Esophagus muscularis mucosa (tissue), 4 donors: ENCODE measurements around the gene NBAS. TPM values are rescaled to one million over a fixed set of nuclear protein-coding genes. Genes with fewer than 3 reads are reported as not detected.

ENCODE experiments used
- DNase-seq: peaks from one replicate; pipeline ENCODE4 v3.0.0-alpha.2; 2017; ENCODE audit errors: extremely low spot score
- H3K27ac ChIP-seq, 4 donors: fragments of 200-600 bp; sonication (generic); replicated peaks in 1 of 4; 1 replicate in 3 of 4; 2 replicates in 1 of 4; pipeline ENCODE4 v1.5.1; 2016 to 2019; ENCODE audit warnings: mild to moderate bottlenecking in 1 of 4
- H3K27me3 ChIP-seq, 4 donors: fragments of 200-600 bp; sonication (generic); one replicate each; pipeline versions ENCODE4 v1.5.1 to v1.6.0; 2016 to 2019
- H3K36me3 ChIP-seq, 4 donors: fragments of 200-600 bp; sonication (generic); one replicate each; pipeline ENCODE4 v1.5.1; 2016 to 2019
- H3K4me1 ChIP-seq, 4 donors: fragments of 200-600 bp; sonication (generic); one replicate each; pipeline ENCODE4 v1.5.1; 2016 to 2019
- H3K4me3 ChIP-seq, 4 donors: fragments of 200-600 bp; sonication (generic); 1 replicate in 2 of 4; 2 replicates in 2 of 4; pipeline ENCODE4 v1.5.1; 2016 to 2019; ENCODE audit warnings: mild to moderate bottlenecking in 4 of 4, moderate library complexity in 1 of 4
- H3K9me3 ChIP-seq, 4 donors: fragments of 200-600 bp; sonication (generic); 1 replicate in 3 of 4; 2 replicates in 1 of 4; pipeline ENCODE4 v1.5.1; 2016 to 2019
- CTCF ChIP-seq, 3 experiments: fragments of 200-600 bp in 2 of 3; fragments of 450-650 bp in 1 of 3; sonication (generic) in 2 of 3; IDR thresholded peaks; one replicate each; pipeline ENCODE4 v1.5.1; 2017 to 2019; ENCODE audit warnings: antibody characterized with exemption in 3 of 3, mild to moderate bottlenecking in 2 of 3, moderate library complexity in 1 of 3
- EP300 ChIP-seq: sonication (generic); formaldehyde crosslinking; IDR thresholded peaks from one replicate; pipeline ENCODE4 v1.6.1; 2017; ENCODE audit warnings: antibody characterized with exemption
- POLR2A ChIP-seq: fragments of 450-650 bp; IDR thresholded peaks from one replicate; pipeline ENCODE4 v1.6.1; 2017; ENCODE audit warnings: antibody characterized with exemption, moderate library complexity, mild to moderate bottlenecking, low read depth
- POLR2AphosphoS5 ChIP-seq, 2 donors: sonication (generic); formaldehyde crosslinking; IDR thresholded peaks; one replicate each; pipeline ENCODE4 v1.6.1; 2017; ENCODE audit warnings: antibody characterized with exemption in 2 of 2
- WGBS: methylation state at CpG from one replicate; pipeline ENCODE4 v1.1.5; 2018; 5-methylcytosine and 5-hydroxymethylcytosine counted together
- intact Hi-C: fragments of 100-400 bp; cut with DNase I; formaldehyde crosslinking; loops from one replicate; pipeline ENCODE4 v1.15.1; 2023
- total RNA-seq, 4 donors: library from RNA; depleted of rRNA; stranded (reverse); fragments of >200 nt; gene quantifications; one replicate each; pipeline versions ENCODE4 v1.1.0 to v1.2.1, GENCODE V29; 2016

Gene NBAS
- total RNA-seq, 4 donors from 2014 or later = 39.2 to 43.6 (median 42.0) TPM

GRCh38 chr2:15498554-15498953, 62.6 kb downstream of the NBAS start:
- peaks cover 0 to 8% (median 4%) of the 10 kb centered on the region in 4 donors for H3K4me1 ChIP-seq
- TF ChIP-seq POLR2AphosphoS5 (IDR thresholded peaks at IDR 0.05) = no peak
- TF ChIP-seq CTCF (IDR thresholded peaks at IDR 0.05) = no peak
- no peak for TF ChIP-seq POLR2A
- TF ChIP-seq EP300 = no peak
- no peaks in the 10 kb centered on the region for H3K27me3 ChIP-seq
- H3K4me3 ChIP-seq = no peak overlapping the region
- DNase-seq = no peak
- WGBS = 92% methylated on average over 6 of the region's 6 CpGs
- H3K9me3 ChIP-seq = no peaks in the 10 kb centered on the region
- H3K27ac ChIP-seq = no peak overlapping the region
- H3K36me3 ChIP-seq = peaks cover 0 to 43% (median 23%) of the 10 kb centered on the region in 4 donors
- intact Hi-C loops = no loop called here

DNA sequence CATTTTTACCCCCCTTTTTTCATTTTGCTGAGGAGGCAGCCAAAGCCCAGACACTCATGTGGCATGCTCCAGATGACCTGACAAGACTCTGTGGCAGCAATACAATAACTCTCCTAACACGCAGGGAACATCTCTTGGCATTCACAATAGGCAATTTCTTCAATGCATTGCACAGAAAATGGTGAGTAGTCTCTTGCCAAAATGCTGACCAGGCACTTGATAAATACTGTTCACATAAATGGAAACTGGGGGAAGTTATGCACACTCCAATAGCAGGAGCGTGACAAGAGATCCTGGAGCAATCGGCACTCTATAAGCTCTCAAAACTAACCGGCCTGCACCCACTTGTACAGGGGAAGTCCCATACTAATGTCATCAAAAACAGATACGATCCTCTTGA, 66.3 kb downstream of the NBAS start:
- DNase-seq = no peak
- H3K27ac ChIP-seq = no peak overlapping the region
- no peak overlapping the region for H3K4me3 ChIP-seq
- WGBS = 46% methylated on average over 5 of the region's 5 CpGs
- H3K27me3 ChIP-seq = no peaks in the 10 kb centered on the region
- no peak for TF ChIP-seq POLR2A
- TF ChIP-seq POLR2AphosphoS5 (IDR thresholded peaks at IDR 0.05) = no peak
- no peak for TF ChIP-seq EP300
- no peak for TF ChIP-seq CTCF (IDR thresholded peaks at IDR 0.05)
- intact Hi-C loops = no loop called here
- H3K9me3 ChIP-seq = no peaks in the 10 kb centered on the region
- peaks cover 0 to 8% (median 4%) of the 10 kb centered on the region in 4 donors for H3K4me1 ChIP-seq
- H3K36me3 ChIP-seq = peaks cover 4 to 30% (median 10%) of the 10 kb centered on the region in 4 donors

- peaks cover 0 to 8% (median 4%) of the 10 kb centered on the region in 4 donors for H3K4me1 ChIP-seq
- H3K27me3 ChIP-seq = no peaks in the 10 kb centered on the region
- no peak for DNase-seq
- intact Hi-C loops = no loop called here
- no peaks in the 10 kb centered on the region for H3K9me3 ChIP-seq
- 93% methylated on average over 4 of the region's 4 CpGs for WGBS
- no peak overlapping the region for H3K27ac ChIP-seq
- no peak overlapping the region for H3K4me3 ChIP-seq
- peaks cover 4 to 26% (median 10%) of the 10 kb centered on the region in 4 donors for H3K36me3 ChIP-seq
- TF ChIP-seq CTCF (IDR thresholded peaks at IDR 0.05) (no peak), POLR2AphosphoS5 (IDR thresholded peaks at IDR 0.05) (no peak), POLR2A (no peak), EP300 (no peak)
These were observed 68.3 kb downstream of the NBAS start for GRCh38 chr2:15492773-15493325.

GRCh38 chr2:15486770-15487169, 74.4 kb downstream of the NBAS start:
- Histone ChIP-seq H3K27ac (no peak overlapping the region), H3K9me3 (no peaks in the 10 kb centered on the region), H3K27me3 (no peaks in the 10 kb centered on the region), H3K4me1 (no peaks in the 10 kb centered on the region), H3K4me3 (no peak overlapping the region), H3K36me3 (peaks cover 11 to 64% (median 30%) of the 10 kb centered on the region in 4 donors)
- no peak for TF ChIP-seq POLR2A
- TF ChIP-seq POLR2AphosphoS5 (IDR thresholded peaks at IDR 0.05) = no peak
- TF ChIP-seq CTCF (IDR thresholded peaks at IDR 0.05) = no peak
- TF ChIP-seq EP300 = no peak
- no peak for DNase-seq
- intact Hi-C loops = no loop called here
- 100% methylated on average over 2 of the region's 2 CpGs for WGBS

GRCh38 chr2:15485949-15486348, 75.2 kb downstream of the NBAS start:
- TF ChIP-seq CTCF (IDR thresholded peaks at IDR 0.05) (no peak), POLR2A (no peak), EP300 (no peak), POLR2AphosphoS5 (IDR thresholded peaks at IDR 0.05) (no peak)
- H3K4me1 ChIP-seq = no peaks in the 10 kb centered on the region
- no peak overlapping the region for H3K4me3 ChIP-seq
- intact Hi-C loops = no loop called here
- 87% methylated on average over 5 of the region's 5 CpGs for WGBS
- H3K27me3 ChIP-seq = no peaks in the 10 kb centered on the region
- peaks cover 7 to 70% (median 33%) of the 10 kb centered on the region in 4 donors for H3K36me3 ChIP-seq
- no peak for DNase-seq
- H3K9me3 ChIP-seq = no peaks in the 10 kb centered on the region
- H3K27ac ChIP-seq = no peak overlapping the region
